Suppressor macrophage treated with lipopolysaccharide for 4 hours (primary cell): ENCODE measurements around the gene SHISA6.

ENCODE experiments used
- DNase-seq: peaks from one replicate; pipeline ENCODE4 v3.0.0-alpha.2; 2020

SHISA6 gene

GRCh38 chr17:11610999-11611566 lies 370.1 kb downstream of the SHISA6 start:
- DNase-seq: no peak

DNA sequence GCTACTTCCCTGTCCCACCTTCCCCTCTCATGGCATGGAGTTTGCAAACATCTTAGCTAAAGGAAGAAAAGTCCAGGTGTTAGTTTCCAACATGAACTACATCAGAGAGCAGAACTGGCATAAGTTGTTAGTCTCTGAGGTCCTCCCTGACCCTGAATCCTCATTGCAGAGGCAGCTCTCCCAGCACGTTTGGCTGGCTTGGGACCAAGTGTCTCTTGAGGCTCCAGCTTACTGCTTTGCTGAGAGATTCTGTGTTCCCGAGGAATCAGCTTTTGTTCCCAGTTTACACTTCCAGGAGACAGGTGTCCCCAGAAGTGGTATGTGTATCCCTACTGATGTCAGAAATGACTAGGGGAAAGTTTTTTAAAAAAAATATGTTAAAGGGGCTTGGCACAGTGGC lies 371.9 kb downstream of the SHISA6 start:
- DNase-seq: no peak
